HepG2 (cell line): Measurements from ENCODE around the gene TMEM117. TPM values are rescaled to one million over a fixed set of nuclear protein-coding genes. Genes with fewer than 3 reads are reported as not detected.

ENCODE experiments used
- ATAC-seq: fragments of 200-7000 bp; cut with Tn5 transposase; 3 replicates; pipeline ENCODE4 v1.9.1; 2020; ENCODE audit warnings: mild to moderate bottlenecking, moderate library complexity
- BruUV-seq: library from RNA; stranded (reverse); fragments of 400-500 nt; replicated peaks from 2 replicates; lab custom pipeline; 2021; lab: Mats Ljungman, UMichigan
- CTCF ChIA-PET: fragments of 300-600 bp; formaldehyde crosslinking; extraction: SDS; loops from one replicate; lab custom pipeline; 2021; ENCODE audit warnings: low total read pairs, inconsistent platforms, low intra/inter-chr PET ratio; lab: Yijun Ruan, JAX
- POLR2A ChIA-PET: fragments of 350-600 bp; sonication (Branson Sonifier 250); formaldehyde crosslinking; loops from one replicate; lab custom pipeline; 2020; ENCODE audit warnings: antibody characterized with exemption, inconsistent platforms; lab: Yijun Ruan, JAX
- DNase-seq: peaks from one replicate; pipeline ENCODE4 v3.0.0-alpha.2; 2015; ENCODE audit warnings: low spot score
- FAIRE-seq: peaks from 3 replicates; lab custom pipeline; 2011; peaks lifted over from hg19 to GRCh38; lab: Jason Lieb, UNC
- H2AFZ ChIP-seq: one replicate; pipeline ENCODE4 v1.6.1; 2011; ENCODE audit warnings: low read length, inconsistent platforms
- H3K27ac ChIP-seq: fragments of 300-600 bp; 3 replicates; pipeline ENCODE4 v1.8.0; 2011; ENCODE audit warnings: mixed run types, mild to moderate bottlenecking, mixed read lengths, low read length, inconsistent platforms; ENCODE audit not compliant: insufficient read depth; ENCODE audit errors: extremely low read length
- H3K27me3 ChIP-seq, 2 experiments: fragments of 200-600 bp in 1 of 2; 2 replicates in 1 of 2; 3 replicates in 1 of 2; pipeline versions ENCODE4 v1.6.0 to v1.8.0; 2011; ENCODE audit warnings: low read length in 2 of 2, mild to moderate bottlenecking in 2 of 2, moderate library complexity in 2 of 2, inconsistent platforms in 1 of 2; ENCODE audit not compliant: insufficient read depth in 2 of 2, control insufficient read depth in 1 of 2
- H3K36me3 ChIP-seq, 2 experiments: fragments of 200-600 bp in 1 of 2; replicated peaks in 1 of 2; 2 replicates in 1 of 2; 3 replicates in 1 of 2; pipeline versions ENCODE4 v1.5.1 to v1.8.0; 2011; ENCODE audit warnings: low read length in 2 of 2, inconsistent platforms in 1 of 2; ENCODE audit not compliant: insufficient read depth in 2 of 2, control insufficient read depth in 1 of 2
- H3K4me1 ChIP-seq: 2 replicates; pipeline ENCODE4 v1.5.1; 2012; ENCODE audit warnings: low read length, inconsistent platforms; ENCODE audit not compliant: insufficient read depth
- H3K4me2 ChIP-seq: 2 replicates; pipeline ENCODE4 v1.6.0; 2011; ENCODE audit warnings: low read depth, low read length, inconsistent platforms
- H3K4me3 ChIP-seq, 3 experiments: fragments of 200-600 bp in 1 of 3; sonication (generic), shearing (Covaris generic) in 1 of 3; replicated peaks in 1 of 3; 2 replicates each; pipeline ENCODE4 v1.5.1; 2011 to 2016; ENCODE audit warnings: low read length in 3 of 3, inconsistent platforms in 2 of 3, low read depth in 2 of 3, mild to moderate bottlenecking in 2 of 3, control low read depth in 1 of 3, mixed read lengths in 1 of 3; ENCODE audit not compliant: insufficient read depth in 1 of 3
- H3K79me2 ChIP-seq: one replicate; pipeline ENCODE4 v1.6.1; 2011; ENCODE audit warnings: low read length, inconsistent platforms; ENCODE audit not compliant: insufficient read depth
- H3K9ac ChIP-seq: 2 replicates; pipeline ENCODE4 v1.6.0; 2011; ENCODE audit warnings: mild to moderate bottlenecking, low read depth, low read length, inconsistent platforms; ENCODE audit not compliant: insufficient read depth
- H3K9me3 ChIP-seq: 2 replicates; pipeline ENCODE4 v1.5.1; 2012; ENCODE audit warnings: mild to moderate bottlenecking, low read length
- H4K20me1 ChIP-seq: 2 replicates; pipeline ENCODE4 v1.6.0; 2011; ENCODE audit warnings: inconsistent platforms, mild to moderate bottlenecking, low read length, moderate library complexity; ENCODE audit not compliant: insufficient read depth
- MAFF ChIP-seq: IDR thresholded peaks from 2 replicates; pipeline ENCODE4 v1.6.1; 2011; ENCODE audit warnings: low read depth, low read length, improper control_type of control experiment
- ZNF496 ChIP-seq: sonication (generic); formaldehyde crosslinking; IDR thresholded peaks from 2 replicates; pipeline ENCODE4 v1.8.1; 2023; ENCODE audit warnings: mild to moderate bottlenecking, moderate library complexity, missing genetic modification reagents; ENCODE audit not compliant: insufficient replicate concordance
- WGBS: methylation state at CpG from one replicate; pipeline ENCODE4 v1.1.6; 2017; ENCODE audit warnings: low lambda C conversion rate; 5-methylcytosine and 5-hydroxymethylcytosine counted together
- in situ Hi-C: cut with HindIII; loops from 2 replicates; pipeline ENCODE4 v1.10.0; 2017; ENCODE audit warnings: low pct_unique_long_range_greater_than_20kb; ENCODE audit not compliant: extremely low pct_ligation_motif_present
- intact Hi-C: fragments of 100-400 bp; cut with micrococcal nuclease; formaldehyde crosslinking; loops from one replicate; pipeline ENCODE4 v1.10.0; 2022; ENCODE audit not compliant: unreplicated experiment
- polyA plus RNA-seq, 8 experiments: library from polyadenylated mRNA; depleted of rRNA in 3 of 8; stranded (reverse) in 7 of 8; unstranded in 1 of 8; fragments of >200 nt; fragmentation: Illumina TruSeq in 4 of 8; extraction: Trizol in 4 of 8; gene quantifications; 2 replicates each; pipeline versions ENCODE4 v1.2.1 to v1.2.3, GENCODE V29; 2011 to 2016; ENCODE audit warnings: low read depth in 4 of 8, missing spikeins in 1 of 8, mixed read lengths in 1 of 8; ENCODE audit not compliant: insufficient read depth in 1 of 8
- total RNA-seq, 5 experiments: library from RNA; depleted of rRNA; stranded (reverse); fragments of >200 nt; fragmentation: Illumina TruSeq; extraction: Trizol; gene quantifications; 2 replicates each; pipeline ENCODE4 v1.2.3, GENCODE V29; 2016; ENCODE audit warnings: low read depth in 1 of 5
- TF ChIP-seq, protein P1 (sequence below): sonication (generic); formaldehyde crosslinking; IDR thresholded peaks from 2 replicates; pipeline ENCODE4 v1.4.0; 2020; ENCODE audit warnings: missing genetic modification reagents, borderline replicate concordance

The TMEM117 gene
- total and polyA plus RNA-seq, 2 of the 13 experiments (the other 11 are each of a cell fraction or from before 2014, with no cell fraction given), result 2.8 to 8.5 TPM

DNA sequence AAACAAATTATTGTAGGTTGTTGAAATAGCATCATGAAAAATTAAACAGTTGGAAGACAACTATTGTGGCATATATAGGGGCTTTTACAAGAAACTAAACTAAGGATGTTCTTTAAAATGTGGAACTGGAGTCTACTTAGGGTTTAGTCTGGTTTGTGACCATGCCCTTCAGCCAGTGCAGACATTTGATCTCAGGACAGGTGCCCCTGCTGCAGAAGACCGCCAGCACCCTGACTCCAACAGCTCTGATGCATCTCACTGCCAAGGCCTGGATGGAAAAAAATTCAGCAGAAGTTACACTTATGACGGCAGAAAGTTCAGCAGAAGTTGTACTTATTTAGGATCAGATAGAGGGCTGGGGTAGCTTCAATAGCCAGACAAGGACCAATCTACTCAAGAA is 51.5 kb downstream of the TMEM117 start (continued):
- TF ChIP-seq, protein P1, sequence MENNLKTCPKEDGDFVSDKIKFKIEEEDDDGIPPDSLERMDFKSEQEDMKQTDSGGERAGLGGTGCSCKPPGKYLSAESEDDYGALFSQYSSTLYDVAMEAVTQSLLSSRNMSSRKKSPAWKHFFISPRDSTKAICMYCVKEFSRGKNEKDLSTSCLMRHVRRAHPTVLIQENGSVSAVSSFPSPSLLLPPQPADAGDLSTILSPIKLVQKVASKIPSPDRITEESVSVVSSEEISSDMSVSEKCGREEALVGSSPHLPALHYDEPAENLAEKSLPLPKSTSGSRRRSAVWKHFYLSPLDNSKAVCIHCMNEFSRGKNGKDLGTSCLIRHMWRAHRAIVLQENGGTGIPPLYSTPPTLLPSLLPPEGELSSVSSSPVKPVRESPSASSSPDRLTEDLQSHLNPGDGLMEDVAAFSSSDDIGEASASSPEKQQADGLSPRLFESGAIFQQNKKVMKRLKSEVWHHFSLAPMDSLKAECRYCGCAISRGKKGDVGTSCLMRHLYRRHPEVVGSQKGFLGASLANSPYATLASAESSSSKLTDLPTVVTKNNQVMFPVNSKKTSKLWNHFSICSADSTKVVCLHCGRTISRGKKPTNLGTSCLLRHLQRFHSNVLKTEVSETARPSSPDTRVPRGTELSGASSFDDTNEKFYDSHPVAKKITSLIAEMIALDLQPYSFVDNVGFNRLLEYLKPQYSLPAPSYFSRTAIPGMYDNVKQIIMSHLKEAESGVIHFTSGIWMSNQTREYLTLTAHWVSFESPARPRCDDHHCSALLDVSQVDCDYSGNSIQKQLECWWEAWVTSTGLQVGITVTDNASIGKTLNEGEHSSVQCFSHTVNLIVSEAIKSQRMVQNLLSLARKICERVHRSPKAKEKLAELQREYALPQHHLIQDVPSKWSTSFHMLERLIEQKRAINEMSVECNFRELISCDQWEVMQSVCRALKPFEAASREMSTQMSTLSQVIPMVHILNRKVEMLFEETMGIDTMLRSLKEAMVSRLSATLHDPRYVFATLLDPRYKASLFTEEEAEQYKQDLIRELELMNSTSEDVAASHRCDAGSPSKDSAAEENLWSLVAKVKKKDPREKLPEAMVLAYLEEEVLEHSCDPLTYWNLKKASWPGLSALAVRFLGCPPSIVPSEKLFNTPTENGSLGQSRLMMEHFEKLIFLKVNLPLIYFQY (CRISPR knock-in tag), result no peak

DNA sequence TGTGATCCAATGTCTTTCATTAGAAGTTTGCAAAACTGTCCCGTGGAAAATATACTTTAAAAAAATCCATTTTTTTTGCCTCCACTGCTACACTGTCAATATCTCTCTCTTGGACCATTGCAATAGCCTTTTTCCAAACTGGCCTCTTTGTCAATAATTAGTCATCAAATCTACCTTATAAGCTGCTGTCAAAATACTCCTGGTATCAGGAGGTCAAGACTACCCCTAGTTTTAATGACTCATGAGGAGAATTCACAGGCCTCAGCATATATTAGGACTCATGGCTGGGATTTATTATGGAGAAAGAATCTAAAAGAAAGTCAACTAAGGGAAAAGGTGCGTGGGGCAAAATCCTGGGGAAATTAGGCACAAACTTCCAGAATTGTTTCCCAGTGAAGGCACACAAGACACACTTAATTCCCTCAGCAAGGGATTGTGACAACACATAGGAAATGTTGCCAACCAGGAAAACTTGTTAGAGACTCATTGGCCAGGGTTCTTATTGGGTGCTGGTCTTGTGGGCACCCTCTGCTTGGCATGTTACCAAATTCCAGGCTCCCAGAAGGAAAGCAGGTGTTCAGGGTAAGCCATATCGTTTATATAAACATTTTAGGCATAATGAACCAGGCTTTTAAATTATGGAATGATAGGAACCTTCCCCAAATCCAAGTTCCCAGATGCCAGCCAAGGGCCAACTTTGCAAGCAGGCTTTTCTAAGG is 56.1 kb downstream of the TMEM117 start:
- no peak for ATAC-seq

More for the DNA sequence above, 56.1 kb downstream of the TMEM117 start:
- no TSS peak for BruUV-seq
- Histone ChIP-seq H3K9ac (no peak overlapping the region), H2AFZ (no peak overlapping the region), H3K4me1 (no peaks in the 10 kb centered on the region), H3K27me3 (no peaks in the 10 kb centered on the region), H4K20me1 (no peaks in the 10 kb centered on the region), H3K79me2 (no peaks in the 10 kb centered on the region), H3K4me2 (no peak overlapping the region), H3K9me3 (no peaks in the 10 kb centered on the region), H3K36me3 (no peaks in the 10 kb centered on the region; a peak in 1 of 5 replicates), H3K4me3 (no peak overlapping the region), H3K27ac (no peak overlapping the region)
- in situ Hi-C loops, result loop anchor here (25.0 kb wide), 1 partner anchor 380 kb away; no protein-coding TSS in a partner anchor
- ChIA-PET POLR2A (no interaction called here), CTCF (no interaction called here)
- DNase-seq (peak; percentile 5), FAIRE-seq (no peak)
- WGBS, result 85% methylated on average over 3 of the region's 3 CpGs
- intact Hi-C loops, result no loop called here
- TF ChIP-seq ZNF496 (CRISPR knock-in tag), result no peak
- TF ChIP-seq MAFF, result peak; percentile 36; the same call in 1 of the 2 replicates
